Central memory CD4-positive, alpha-beta T cell (primary cell): ENCODE data around the gene KBTBD4.
"Not testable (repeated sequence)": the region's sequence is repeated elsewhere in the genome, so short reads cannot be mapped to it uniquely, and the experiment has no call there.

Experiments used
- DNase-seq: peaks from one replicate; pipeline ENCODE4 v3.0.0; 2022

KBTBD4 gene

GRCh38 chr11:47589977-47590861, 11.4 kb upstream of the KBTBD4 start:
- DNase-seq: no peak

GRCh38 chr11:47589584-47589976, 10.8 kb upstream of the KBTBD4 start:
- no peak for DNase-seq

GRCh38 chr11:47589118-47589517, 10.3 kb upstream of the KBTBD4 start:
- DNase-seq: no peak

DNA sequence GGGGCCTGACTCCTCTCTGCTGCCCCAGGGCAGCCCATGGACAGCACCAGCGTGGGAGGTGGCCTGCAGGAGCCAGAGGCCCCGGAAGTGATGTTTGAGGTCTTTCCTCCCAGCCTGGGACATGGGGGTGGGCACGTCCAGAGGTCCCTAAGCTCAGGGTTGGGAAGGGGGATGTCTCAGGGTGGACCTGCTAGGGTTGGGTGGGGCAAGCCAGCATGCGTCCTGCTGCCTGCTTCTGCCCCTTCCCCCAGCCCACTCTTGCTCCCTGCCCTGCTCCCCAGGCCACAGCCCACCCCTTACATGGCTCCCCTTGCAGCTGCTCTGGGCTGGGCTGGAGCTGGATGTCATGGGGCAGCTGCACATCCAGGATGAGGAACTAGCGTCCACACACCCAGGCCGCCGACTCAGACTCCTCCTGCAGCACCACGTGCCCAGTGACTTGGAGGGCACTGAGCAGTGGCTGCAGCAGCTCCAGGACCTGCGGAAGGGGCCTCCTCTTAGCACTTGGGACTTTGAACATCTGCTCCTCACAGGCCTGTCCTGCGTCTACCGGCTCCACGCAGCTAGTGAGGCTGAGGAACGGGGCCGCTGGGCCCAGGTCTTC, 9.1 kb upstream of the KBTBD4 start:
- no peak for DNase-seq

- no peak for DNase-seq
Measured at GRCh38 chr11:47587039-47587716, 8.4 kb upstream of the KBTBD4 start.

DNA sequence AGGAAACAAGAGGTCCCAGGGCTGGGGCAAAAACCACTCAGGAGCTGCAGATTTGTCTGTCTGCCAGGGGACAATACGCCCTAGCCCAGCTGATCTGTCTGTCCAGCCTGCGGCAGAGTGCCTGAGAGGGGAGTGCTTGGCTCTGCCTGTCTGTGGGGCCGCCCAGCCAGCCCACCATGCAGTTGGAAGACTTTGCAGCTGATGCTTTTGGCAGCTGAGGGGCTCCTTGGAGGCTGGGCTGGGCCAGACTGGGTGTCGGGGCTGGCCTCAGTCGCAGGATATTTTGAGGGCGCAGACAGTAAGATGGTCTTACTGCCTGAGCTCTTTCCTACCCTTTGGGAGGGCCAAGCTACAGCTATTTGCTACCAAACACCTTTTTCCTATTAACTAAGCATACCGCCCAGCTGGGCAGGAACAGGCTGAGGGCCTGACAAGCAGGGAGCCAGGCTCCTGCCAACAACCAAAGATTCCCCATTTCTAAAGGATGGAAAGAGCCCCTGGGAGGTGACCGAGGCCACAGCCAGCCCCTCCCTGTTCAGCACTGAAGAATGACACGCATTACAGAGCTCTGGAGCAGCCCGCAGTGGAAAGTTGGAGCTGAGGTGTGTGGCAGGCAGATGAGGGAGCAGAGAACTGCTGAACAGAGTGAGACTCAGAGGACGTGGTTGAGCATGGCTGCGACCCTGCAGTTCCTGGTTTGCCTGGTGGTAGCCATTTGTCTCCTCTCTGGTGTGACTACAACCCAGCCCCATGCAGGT, 7.5 kb upstream of the KBTBD4 start, which contains the start of gene FAM180B:
FAM180B (plus strand) TSS at position 581 of the 758 bp plus-strand sequence; CDS start at position 672, 91 bp downstream.
- no peak for DNase-seq

GRCh38 chr11:47583844-47584243, 5.1 kb upstream of the KBTBD4 start:
- DNase-seq: no peak

GRCh38 chr11:47577460-47578041, 1.2 kb downstream of the KBTBD4 start:
- no peak for DNase-seq

DNA sequence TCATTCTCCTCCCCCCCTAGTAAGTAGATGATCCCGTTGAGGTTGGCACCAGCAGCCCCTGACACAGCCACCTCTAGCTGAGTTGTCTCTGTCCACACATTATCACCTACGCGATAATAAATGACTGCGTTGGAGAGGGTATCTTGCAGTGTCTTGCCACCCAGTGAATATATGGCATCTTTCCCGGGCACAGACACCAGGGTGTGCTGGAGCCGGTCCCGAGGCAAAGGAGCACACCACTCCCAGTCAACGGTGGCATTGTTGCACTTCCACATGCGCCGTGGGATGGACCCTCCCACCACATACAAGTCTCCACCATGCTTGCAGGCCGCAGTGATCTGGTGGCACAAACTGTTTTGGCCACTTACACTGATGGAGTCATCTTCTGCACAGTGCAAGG, 5.4 kb downstream of the KBTBD4 start:
- no peak for DNase-seq

DNA sequence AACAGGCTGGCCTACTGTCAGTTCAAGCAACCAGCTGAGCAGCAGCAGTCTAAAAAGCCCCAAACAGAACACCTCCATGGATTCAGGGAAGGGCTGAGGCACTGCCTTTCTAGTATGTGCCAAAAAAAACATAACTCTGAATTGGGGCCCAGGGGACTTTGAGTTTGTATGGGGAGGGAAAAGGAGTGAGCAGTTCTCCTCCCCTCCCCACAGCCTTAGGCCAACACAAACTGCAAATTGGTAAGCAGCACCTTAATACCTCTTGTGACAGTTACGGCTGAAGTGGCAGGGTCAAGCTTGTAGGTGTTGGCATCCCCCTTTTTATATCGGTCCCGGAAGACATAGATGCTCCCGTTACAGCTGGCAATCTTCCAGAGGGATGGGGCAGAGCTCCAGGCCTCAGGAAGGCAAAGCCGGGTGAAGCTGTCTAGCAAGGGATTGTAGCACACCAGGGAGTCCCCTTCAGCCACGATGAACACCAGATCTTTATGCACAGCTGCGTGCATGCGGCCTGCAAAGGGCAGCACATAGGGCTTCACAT, 6.0 kb downstream of the KBTBD4 start:
- DNase-seq: no peak

DNA sequence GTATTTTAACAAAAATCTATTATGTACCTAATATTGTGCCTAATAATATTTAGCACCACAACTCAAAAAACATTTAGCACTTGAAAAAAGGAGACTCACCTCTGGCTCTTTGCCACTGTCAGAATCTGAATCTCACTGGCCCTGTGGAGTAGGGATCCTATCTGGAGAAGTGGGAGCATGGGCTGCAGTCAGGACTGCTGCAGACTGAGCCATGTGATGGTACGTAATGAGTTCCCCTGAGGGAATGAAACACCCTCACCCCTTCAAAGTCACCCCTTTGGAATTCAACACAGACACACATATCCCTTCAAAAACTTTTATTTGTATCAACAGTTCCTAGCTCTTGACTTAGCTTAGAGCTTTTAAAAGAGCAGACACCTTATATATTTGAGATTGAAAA, 6.9 kb downstream of the KBTBD4 start:
- DNase-seq: no peak

GRCh38 chr11:47571357-47571729, 7.4 kb downstream of the KBTBD4 start:
- DNase-seq: no peak

DNA sequence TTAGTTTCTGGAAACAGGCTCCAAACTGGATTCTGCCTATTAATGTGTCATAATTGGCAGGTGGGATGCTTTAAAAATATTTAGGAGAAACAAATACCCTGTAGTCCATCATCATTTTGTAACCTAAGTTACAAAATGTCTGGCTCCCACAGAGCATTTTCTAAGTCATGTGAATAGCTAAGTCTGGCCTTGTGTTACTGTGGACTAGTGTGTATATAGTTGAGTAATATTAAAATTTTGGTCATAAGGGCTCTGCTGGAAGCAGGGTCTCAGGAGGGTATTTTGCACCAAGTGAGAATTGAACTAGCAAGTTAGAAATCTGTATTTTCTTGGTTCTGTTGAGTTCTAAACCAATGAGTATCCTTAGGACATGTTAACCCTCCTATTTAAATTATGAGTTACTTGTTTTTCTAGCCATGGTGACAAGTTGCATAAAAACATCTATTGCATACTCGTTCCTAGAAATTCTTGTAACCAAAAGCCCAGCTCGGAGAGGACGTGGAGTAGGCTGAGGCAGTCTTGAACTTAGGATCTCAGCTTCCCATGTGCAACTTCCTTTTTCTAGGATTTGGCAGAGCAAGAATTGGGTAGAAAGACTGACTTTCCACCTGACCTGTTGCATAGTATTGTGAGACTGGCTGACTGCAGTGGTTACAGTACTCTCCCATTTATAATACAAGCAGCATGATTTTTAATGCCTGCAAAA, 8.0 kb downstream of the KBTBD4 start:
- DNase-seq: no peak

GRCh38 chr11:47569646-47570045, 9.1 kb downstream of the KBTBD4 start:
- no peak for DNase-seq

DNA sequence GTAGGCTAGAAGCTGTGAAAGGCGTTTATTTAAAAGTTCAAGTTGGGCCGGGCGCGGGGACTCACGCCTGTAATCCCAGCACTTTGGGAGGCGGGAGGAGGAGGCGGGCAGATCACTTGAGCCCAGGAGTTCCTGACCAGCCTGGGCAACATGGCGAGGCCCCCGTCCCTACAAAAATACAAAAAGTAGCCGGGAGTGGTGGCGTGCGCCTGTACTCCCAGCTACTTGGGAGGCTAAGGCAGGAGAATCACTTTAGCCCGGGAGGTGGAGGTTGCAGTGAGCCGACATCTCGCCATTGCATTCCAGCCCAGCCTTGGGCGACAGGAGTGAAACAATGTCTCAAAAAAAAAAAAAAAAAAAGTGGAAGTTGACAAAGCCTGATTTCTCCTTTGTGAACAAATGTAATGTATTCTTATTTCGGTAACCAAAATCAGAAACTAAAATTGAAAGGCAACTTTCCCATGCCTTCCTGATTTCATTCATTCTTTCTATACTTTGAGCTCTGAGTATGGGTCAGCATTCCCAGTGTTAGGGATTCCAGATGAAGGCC, 12.5 kb downstream of the KBTBD4 start:
- DNase-seq: no peak

DNA sequence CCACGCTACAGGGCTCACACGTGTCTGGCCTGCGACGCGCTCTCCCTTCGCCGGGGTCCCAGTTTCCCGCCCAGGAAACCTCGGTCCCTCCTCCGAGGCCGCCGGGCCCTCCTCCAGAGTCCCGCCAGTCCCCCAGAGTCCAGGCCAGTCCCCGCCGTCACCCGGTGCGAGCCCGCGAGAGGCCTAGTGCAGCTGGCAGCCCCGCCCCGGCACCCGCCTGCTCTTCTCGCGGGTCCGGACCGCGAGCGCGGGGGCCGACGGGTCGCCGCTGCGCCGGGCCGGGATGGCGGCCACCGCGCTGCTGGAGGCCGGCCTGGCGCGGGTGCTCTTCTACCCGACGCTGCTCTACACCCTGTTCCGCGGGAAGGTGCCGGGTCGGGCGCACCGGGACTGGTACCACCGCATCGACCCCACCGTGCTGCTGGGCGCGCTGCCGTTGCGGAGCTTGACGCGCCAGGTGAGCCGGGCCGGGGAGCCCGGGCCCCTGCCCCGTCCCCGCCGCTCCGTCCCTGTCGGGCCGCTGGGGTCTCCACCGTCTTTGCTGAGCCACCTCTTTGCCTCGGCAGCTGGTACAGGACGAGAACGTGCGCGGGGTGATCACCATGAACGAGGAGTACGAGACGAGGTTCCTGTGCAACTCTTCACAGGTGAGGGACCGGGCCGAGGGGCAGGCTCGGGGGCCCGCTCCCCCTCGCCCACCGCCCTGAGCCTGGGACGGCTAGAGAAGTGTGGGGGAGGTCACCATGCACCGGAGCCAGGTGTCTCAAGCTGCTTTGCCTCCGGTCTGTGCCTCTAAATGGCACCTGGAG, 13.2 kb downstream of the KBTBD4 start, which contains the start of gene PTPMT1:
PTPMT1 (plus strand) TSS at position 260 of the 809 bp plus-strand sequence; CDS start at position 284, 24 bp downstream.
- DNase-seq: peak; percentile 54

GRCh38 chr11:47564933-47565339, 13.8 kb downstream of the KBTBD4 start:
- no peak for DNase-seq

DNA sequence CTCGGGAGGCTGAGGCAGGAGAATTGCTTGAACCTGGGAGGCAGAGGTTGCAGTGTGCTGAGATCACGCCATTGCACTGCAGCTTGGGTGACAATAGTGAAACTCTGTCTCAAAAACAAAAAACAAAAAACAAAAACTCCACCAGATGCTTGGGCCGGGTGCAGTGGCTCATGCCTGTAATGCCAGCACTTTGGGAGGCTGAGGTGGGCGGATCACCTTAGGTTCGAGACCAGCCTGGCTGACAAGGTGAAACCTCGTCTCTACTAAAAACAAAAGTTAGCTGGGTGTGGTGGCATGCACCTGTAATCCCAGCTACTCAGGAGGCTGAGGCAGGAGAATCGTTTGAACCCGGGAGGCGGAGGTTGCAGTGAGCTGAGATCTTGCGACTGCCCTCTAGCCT, 14.4 kb downstream of the KBTBD4 start:
- not testable (repeated sequence) for DNase-seq

DNA sequence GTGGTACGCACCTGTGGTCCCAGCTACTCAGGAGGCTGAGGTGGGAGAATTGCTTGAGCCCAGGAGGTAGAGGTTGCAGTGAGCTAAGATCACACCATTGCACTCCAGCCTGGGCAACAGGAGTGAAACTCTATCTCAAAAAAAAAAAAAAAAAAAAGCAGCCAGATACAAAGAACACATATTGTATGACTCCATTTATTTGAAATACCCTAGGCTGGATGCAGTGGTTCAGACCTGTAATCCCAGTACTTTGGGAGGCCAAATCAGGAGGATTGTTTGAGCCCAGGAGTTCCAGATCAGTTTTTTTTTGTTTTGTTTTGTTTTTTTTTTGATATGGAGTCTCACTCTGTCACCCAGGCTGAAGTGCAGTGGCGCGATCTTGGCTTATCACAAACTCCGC, 16.4 kb downstream of the KBTBD4 start:
- not testable (repeated sequence) for DNase-seq

- DNase-seq: no peak
Measured at GRCh38 chr11:47560426-47560825, 18.3 kb downstream of the KBTBD4 start.
